IMR-90 (cell line): Measurements from ENCODE around the gene FUCA2. TPM values are rescaled to one million over a fixed set of nuclear protein-coding genes. Genes with fewer than 3 reads are reported as not detected.

Experiments
- ATAC-seq: fragments of 200-7000 bp; cut with Tn5 transposase; 2 replicates; pipeline ENCODE4 v1.9.1; 2020; ENCODE audit warnings: low read depth, mild to moderate bottlenecking, moderate library complexity
- BruUV-seq: library from RNA; stranded (reverse); fragments of 400-500 nt; replicated peaks from 2 replicates; lab custom pipeline; 2021; lab: Mats Ljungman, UMichigan
- CTCF ChIA-PET: fragments of 300-600 bp; formaldehyde crosslinking; extraction: SDS; loops from one replicate; lab custom pipeline; 2021; ENCODE audit warnings: antibody characterized with exemption; lab: Yijun Ruan, JAX
- POLR2A ChIA-PET: fragments of 300-600 bp; sonication (Branson Sonifier 250); formaldehyde crosslinking; loops from one replicate; lab custom pipeline; 2022; ENCODE audit warnings: antibody characterized with exemption; ENCODE audit not compliant: unreplicated experiment; lab: Charles Lee
- DNase-seq: peaks from one replicate; pipeline ENCODE4 v3.0.0; 2013
- H2AFZ ChIP-seq: replicated peaks from 2 replicates; pipeline ENCODE3; 2013; ENCODE audit warnings: low read length, mild to moderate bottlenecking; ENCODE audit not compliant: poor library complexity
- H2AK5ac ChIP-seq: 2 replicates; pipeline ENCODE4 v1.6.1; 2013; ENCODE audit warnings: low read depth, low read length, inconsistent platforms
- H2AK9ac ChIP-seq: replicated peaks from 2 replicates; pipeline ENCODE3; 2013; ENCODE audit warnings: mild to moderate bottlenecking, low read depth, low read length, moderate library complexity; ENCODE audit not compliant: poor library complexity
- H2BK120ac ChIP-seq: 2 replicates; pipeline ENCODE4 v1.6.1; 2013; ENCODE audit warnings: low read depth, low read length, inconsistent platforms
- H2BK15ac ChIP-seq: 3 replicates; pipeline ENCODE4 v1.6.1; 2013; ENCODE audit warnings: low read depth, low read length, inconsistent platforms
- H2BK20ac ChIP-seq: 2 replicates; pipeline ENCODE4 v1.6.1; 2013; ENCODE audit warnings: low read depth, mild to moderate bottlenecking, inconsistent platforms, low read length, moderate library complexity
- H2BK5ac ChIP-seq: 2 replicates; pipeline ENCODE4 v1.6.1; 2013; ENCODE audit warnings: mild to moderate bottlenecking, low read depth, low read length, inconsistent platforms; ENCODE audit not compliant: poor library complexity, severe bottlenecking
- H3K14ac ChIP-seq: replicated peaks from 2 replicates; pipeline ENCODE4 v1.6.1; 2013; ENCODE audit warnings: low read depth, low read length, inconsistent platforms
- H3K18ac ChIP-seq: 2 replicates; pipeline ENCODE4 v1.6.1; 2013; ENCODE audit warnings: low read depth, low read length, control low read depth
- H3K23ac ChIP-seq: 2 replicates; pipeline ENCODE4 v1.6.1; 2013; ENCODE audit warnings: low read depth, low read length, inconsistent platforms
- H3K27ac ChIP-seq: 2 replicates; pipeline ENCODE4 v1.5.1; 2013; ENCODE audit warnings: mild to moderate bottlenecking, control low read depth, low read length; ENCODE audit not compliant: insufficient read depth
- H3K27me3 ChIP-seq: 2 replicates; pipeline ENCODE4 v1.6.1; 2013; ENCODE audit warnings: low read length; ENCODE audit not compliant: control insufficient read depth, insufficient read depth
- H3K36me3 ChIP-seq: 2 replicates; pipeline ENCODE4 v1.6.1; 2013; ENCODE audit warnings: low read length, mixed read lengths; ENCODE audit not compliant: control insufficient read depth, insufficient read depth
- H3K4ac ChIP-seq: 2 replicates; pipeline ENCODE4 v1.6.1; 2013; ENCODE audit warnings: low read depth, low read length, inconsistent platforms
- H3K4me1 ChIP-seq: 2 replicates; pipeline ENCODE4 v1.6.1; 2013; ENCODE audit warnings: low read length, mixed read lengths; ENCODE audit not compliant: control insufficient read depth, insufficient read depth
- H3K4me2 ChIP-seq: 2 replicates; pipeline ENCODE4 v1.6.1; 2013; ENCODE audit warnings: low read depth, mild to moderate bottlenecking, control low read depth, low read length, moderate library complexity
- H3K4me3 ChIP-seq: 2 replicates; pipeline ENCODE4 v1.5.1; 2013; ENCODE audit warnings: low read depth, mild to moderate bottlenecking, control low read depth, low read length, moderate library complexity; ENCODE audit not compliant: insufficient read depth
- H3K56ac ChIP-seq: 2 replicates; pipeline ENCODE4 v1.6.1; 2013; ENCODE audit warnings: low read length, inconsistent platforms; ENCODE audit not compliant: insufficient read depth; ENCODE audit errors: extremely low read depth
- H3K79me1 ChIP-seq, 2 experiments: 2 replicates each; pipeline ENCODE4 v1.6.1; 2013; ENCODE audit warnings: low read length in 2 of 2, inconsistent platforms in 1 of 2, low read depth in 1 of 2
- H3K9ac ChIP-seq: 2 replicates; pipeline ENCODE4 v1.6.1; 2013; ENCODE audit warnings: low read depth, low read length, control low read depth
- H3K9me1 ChIP-seq: 2 replicates; pipeline ENCODE4 v1.6.1; 2013; ENCODE audit warnings: low read length, inconsistent platforms; ENCODE audit not compliant: insufficient read depth
- H3K9me3 ChIP-seq: 2 replicates; pipeline ENCODE4 v1.6.1; 2013; ENCODE audit warnings: low read length; ENCODE audit not compliant: control insufficient read depth, insufficient read depth
- H4K20me1 ChIP-seq: 2 replicates; pipeline ENCODE4 v1.6.1; 2013; ENCODE audit warnings: low read length, inconsistent platforms; ENCODE audit not compliant: insufficient read depth
- H4K5ac ChIP-seq: 2 replicates; pipeline ENCODE4 v1.6.1; 2013; ENCODE audit warnings: mild to moderate bottlenecking, low read depth, low read length, control low read depth
- H4K8ac ChIP-seq, 2 experiments: 2 replicates each; pipeline ENCODE4 v1.6.1; 2013; ENCODE audit warnings: low read depth in 2 of 2, low read length in 2 of 2, control low read depth in 1 of 2, inconsistent platforms in 1 of 2
- H4K91ac ChIP-seq: 2 replicates; pipeline ENCODE4 v1.6.1; 2013; ENCODE audit warnings: low read depth, low read length, inconsistent platforms; ENCODE audit not compliant: insufficient read depth
- BHLHE40 ChIP-seq: fragments of 150-350 bp; IDR thresholded peaks from 2 replicates; pipeline ENCODE4 v1.6.1; 2016; ENCODE audit warnings: mild to moderate bottlenecking, low read depth, low read length
- CEBPB ChIP-seq: IDR thresholded peaks from 2 replicates; pipeline ENCODE4 v1.6.1; 2012; ENCODE audit warnings: low read depth, low read length, improper control_type of control experiment
- CHD1 ChIP-seq: IDR thresholded peaks from 2 replicates; pipeline ENCODE4 v1.6.1; 2012; ENCODE audit warnings: low read depth, low read length, improper control_type of control experiment
- CTCF ChIP-seq: conservative IDR thresholded peaks from 2 replicates; pipeline ENCODE4 v1.5.1; 2012; ENCODE audit warnings: mild to moderate bottlenecking, low read depth, low read length, improper control_type of control experiment
- ELK1 ChIP-seq: fragments of 150-350 bp; IDR thresholded peaks from 2 replicates; pipeline ENCODE4 v1.6.1; 2016; ENCODE audit warnings: low read depth, mild to moderate bottlenecking, low read length, moderate library complexity, borderline replicate concordance
- FOS ChIP-seq: fragments of 150-350 bp; IDR thresholded peaks from 2 replicates; pipeline ENCODE4 v1.6.1; 2016; ENCODE audit warnings: low read depth, low read length
- MAFK ChIP-seq: IDR thresholded peaks from 2 replicates; pipeline ENCODE4 v1.6.1; 2012; ENCODE audit warnings: low read depth, low read length, improper control_type of control experiment
- MXI1 ChIP-seq: IDR thresholded peaks from 2 replicates; pipeline ENCODE4 v1.6.1; 2012; ENCODE audit warnings: low read depth, mild to moderate bottlenecking, low read length, moderate library complexity, borderline replicate concordance
- NFE2L2 ChIP-seq: fragments of 150-350 bp; IDR thresholded peaks from 2 replicates; pipeline ENCODE4 v1.6.1; 2016; ENCODE audit warnings: low read depth, mild to moderate bottlenecking, low read length
- POLR2A ChIP-seq: IDR thresholded peaks from 2 replicates; pipeline ENCODE4 v1.6.1; 2012; ENCODE audit warnings: mild to moderate bottlenecking, low read depth, low read length
- RCOR1 ChIP-seq: IDR thresholded peaks from 2 replicates; pipeline ENCODE4 v1.6.1; 2012; ENCODE audit warnings: mild to moderate bottlenecking, low read length, improper control_type of control experiment; ENCODE audit not compliant: insufficient replicate concordance
- RFX5 ChIP-seq: IDR thresholded peaks from 2 replicates; pipeline ENCODE4 v1.8.0; 2012; ENCODE audit warnings: low read depth, mild to moderate bottlenecking, low read length, moderate library complexity
- SMC3 ChIP-seq: fragments of 150-350 bp; IDR thresholded peaks from 2 replicates; pipeline ENCODE4 v1.6.1; 2016; ENCODE audit warnings: low read depth, mild to moderate bottlenecking, antibody characterized with exemption, low read length, moderate library complexity
- USF2 ChIP-seq: fragments of 150-350 bp; IDR thresholded peaks from 2 replicates; pipeline ENCODE4 v1.6.1; 2017; ENCODE audit warnings: mild to moderate bottlenecking, antibody characterized with exemption, low read length, low read depth
- WGBS, 2 experiments: methylation state at CpG; one replicate each; pipeline versions ENCODE4 v1.1.5 to v1.1.7; 2013; ENCODE audit warnings: missing lambda C conversion rate in 2 of 2; ENCODE audit not compliant: insufficient read length in 1 of 2; ENCODE audit errors: extremely low coverage in 2 of 2; 5-methylcytosine and 5-hydroxymethylcytosine counted together
- dilution Hi-C: fragments of 300-500 bp; cut with HindIII; formaldehyde crosslinking; loops from one replicate; pipeline ENCODE4 v1.14.3; 2018; ENCODE audit warnings: low sequenced_read_pairs; ENCODE audit not compliant: unreplicated experiment
- in situ Hi-C: fragments of 300-500 bp; cut with MboI; formaldehyde crosslinking; loops from 3 replicates; pipeline ENCODE4 v1.14.3; 2019; ENCODE audit warnings: low sequenced_read_pairs, inconsistent platforms, mixed read lengths
- intact Hi-C: fragments of 100-400 bp; cut with micrococcal nuclease; formaldehyde crosslinking; loops from 2 replicates; pipeline ENCODE4 v1.10.0; 2022
- polyA plus RNA-seq, 3 experiments: library from polyadenylated mRNA; depleted of rRNA; stranded (reverse); fragments of >200 nt; gene quantifications; 2 replicates each; pipeline ENCODE4 v1.2.3, GENCODE V29; 2012; ENCODE audit warnings: low replicate concordance in 1 of 3
- total RNA-seq: library from RNA; depleted of rRNA; stranded (reverse); fragments of >200 nt; gene quantifications from 2 replicates; pipeline ENCODE4 v1.2.3, GENCODE V29; 2012

FUCA2 gene
- total and polyA plus RNA-seq, 2 of the 4 experiments (the other 2 are of a cell fraction): 44.1 to 47.4 TPM

DNA sequence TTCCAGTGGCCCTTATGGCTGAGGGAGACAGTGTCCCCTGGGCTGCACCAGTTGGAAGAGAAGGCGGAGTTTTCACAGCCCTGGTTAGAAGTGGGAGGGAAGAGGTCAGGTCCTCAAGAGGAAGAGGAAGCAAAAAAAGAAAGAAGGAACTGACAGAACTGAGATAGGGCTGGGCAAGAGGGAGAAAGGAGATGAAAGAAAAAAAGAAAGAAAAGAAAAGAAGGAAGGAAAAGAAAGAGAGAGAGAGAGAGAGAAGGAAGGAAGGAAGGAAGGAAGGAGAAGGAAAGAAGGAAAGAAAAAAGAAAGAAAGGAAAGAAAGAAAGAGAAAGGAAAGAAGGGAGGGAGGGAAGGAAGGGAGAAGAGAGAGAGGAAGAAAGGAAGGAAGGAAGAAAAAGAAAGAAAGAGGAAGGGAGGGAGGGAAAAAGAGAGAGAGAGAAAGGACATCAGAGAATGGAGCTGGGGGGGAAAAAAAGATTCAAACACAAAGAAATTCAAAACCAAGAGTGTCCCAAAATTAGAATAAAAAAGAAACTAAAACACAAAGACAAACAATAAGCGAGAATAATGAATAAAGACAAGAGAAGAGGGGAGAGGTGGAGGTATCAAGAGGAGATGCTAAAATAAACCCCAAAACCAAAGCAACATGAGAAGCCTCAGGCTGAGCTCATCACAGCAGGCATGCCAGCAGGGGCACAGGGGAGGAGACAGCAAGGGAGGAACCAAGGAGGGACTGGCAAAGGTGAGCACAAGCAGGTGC is 5.3 kb upstream of the FUCA2 start:
- H3K18ac ChIP-seq: no peak overlapping the region
- H2BK5ac ChIP-seq: no peak overlapping the region
- H3K79me1 ChIP-seq: peaks cover 0 to 1% of the 10 kb centered on the region in 2 experiments; a peak in 1 of 4 replicates
- H3K14ac ChIP-seq: no peak overlapping the region
- H2BK120ac ChIP-seq: no peak overlapping the region
- dilution Hi-C loops (no loop called here), intact Hi-C loops (no loop called here), in situ Hi-C loops (no loop called here)
- no peak overlapping the region for H3K23ac ChIP-seq
- POLR2A ChIA-PET: no interaction called here
- no peak for TF ChIP-seq BHLHE40
- no peak for TF ChIP-seq ELK1
- no peak for TF ChIP-seq CEBPB
- no peak for TF ChIP-seq FOS
- no peak for TF ChIP-seq RCOR1
- no peak for TF ChIP-seq MAFK
- no peak for TF ChIP-seq SMC3
- no peak for TF ChIP-seq CTCF
- TF ChIP-seq USF2: no peak
- TF ChIP-seq RFX5: no peak
- no peak for TF ChIP-seq MXI1
- TF ChIP-seq NFE2L2: no peak
- no peak for TF ChIP-seq POLR2A
- no peak for TF ChIP-seq CHD1
- CTCF ChIA-PET: no interaction called here
- H2AFZ ChIP-seq: no peak overlapping the region
- H4K5ac ChIP-seq: no peak overlapping the region
- no peak overlapping the region for H4K91ac ChIP-seq
- 100% methylated on average over 1 of the region's 2 CpGs; no CpG with 5 or more reads in 1 of the 2 experiments for WGBS, 2 experiments
- H3K27me3 ChIP-seq: peaks cover 16% of the 10 kb centered on the region
- BruUV-seq: no TSS peak
- no peaks in the 10 kb centered on the region for H3K36me3 ChIP-seq
- peaks cover under 1% of the 10 kb centered on the region for H3K4me1 ChIP-seq
- H4K20me1 ChIP-seq: no peaks in the 10 kb centered on the region
- H3K4me2 ChIP-seq: no peak overlapping the region
- no peak overlapping the region for H3K4me3 ChIP-seq
- H3K56ac ChIP-seq: no peak overlapping the region
- no peak overlapping the region for H2AK9ac ChIP-seq
- H2BK20ac ChIP-seq: no peak overlapping the region
- H3K9ac ChIP-seq: no peak overlapping the region
- H3K9me1 ChIP-seq: peaks cover 2% of the 10 kb centered on the region; the same call in 1 of the 2 replicates
- H2BK15ac ChIP-seq: no peak overlapping the region
- H3K4ac ChIP-seq: no peak overlapping the region; the same call in 1 of the 2 replicates
- DNase-seq (no peak), ATAC-seq (no peak)
- no peak overlapping the region for H2AK5ac ChIP-seq
- peaks cover 3% of the 10 kb centered on the region; the same call in 1 of the 2 replicates for H3K9me3 ChIP-seq
- H3K27ac ChIP-seq: no peak overlapping the region
- no peak overlapping the region for H4K8ac ChIP-seq
